ENCODE data around the gene CD109. TPM values are rescaled to one million over a fixed set of nuclear protein-coding genes. Genes with fewer than 3 reads are reported as not detected.
A peak's percentile ranks its signal among the peaks of the same experiment; 100 is the strongest.
"Not testable (repeated sequence)": the region's sequence is repeated elsewhere in the genome, so short reads cannot be mapped to it uniquely, and the experiment has no call there.

The CD109 gene
- total RNA-seq, 1 experiment from 2014 or later, result 19.1 TPM

- H3K4me3 ChIP-seq, result no peak overlapping the region
- no peaks in the 10 kb centered on the region; the same call in 1 of the 2 replicates for H3K9me3 ChIP-seq
- H3K36me3 ChIP-seq, result peaks cover 14% of the 10 kb centered on the region
- no peaks in the 10 kb centered on the region for H3K27me3 ChIP-seq
- DNase-seq, result no peak
These were observed 100.9 kb downstream of the CD109 start for GRCh38 chr6:73796881-73797280.

- peaks cover 14% of the 10 kb centered on the region for H3K36me3 ChIP-seq
- H3K9me3 ChIP-seq, result no peaks in the 10 kb centered on the region; the same call in 1 of the 2 replicates
- no peak overlapping the region for H3K4me3 ChIP-seq
- no peaks in the 10 kb centered on the region for H3K27me3 ChIP-seq
- DNase-seq, result no peak
These were observed 101.9 kb downstream of the CD109 start for GRCh38 chr6:73797861-73798260.

GRCh38 chr6:73798592-73798991 is 102.6 kb downstream of the CD109 start:
- H3K27me3 ChIP-seq, result no peaks in the 10 kb centered on the region

GRCh38 chr6:73800997-73801396 is 105.0 kb downstream of the CD109 start:
- Histone ChIP-seq H3K9me3 (no peaks in the 10 kb centered on the region; the same call in 1 of the 2 replicates), H3K4me3 (no peak overlapping the region), H3K36me3 (peaks cover 14% of the 10 kb centered on the region), H3K27me3 (no peaks in the 10 kb centered on the region)
- DNase-seq, result no peak

More at GRCh38 chr6:73798592-73798991, 102.6 kb downstream of the CD109 start:
- no peaks in the 10 kb centered on the region; the same call in 1 of the 2 replicates for H3K9me3 ChIP-seq
- peaks cover 10% of the 10 kb centered on the region for H3K36me3 ChIP-seq
- DNase-seq, result peak; percentile 80
- no peak overlapping the region for H3K4me3 ChIP-seq

- H3K9me3 ChIP-seq, result no peaks in the 10 kb centered on the region; the same call in 1 of the 2 replicates
- peaks cover 14% of the 10 kb centered on the region for H3K36me3 ChIP-seq
- no peak overlapping the region for H3K4me3 ChIP-seq
- no peaks in the 10 kb centered on the region for H3K27me3 ChIP-seq
- DNase-seq, result no peak
These were observed 105.8 kb downstream of the CD109 start for GRCh38 chr6:73801652-73802268.

GRCh38 chr6:73802366-73802765 is 106.4 kb downstream of the CD109 start:
- no peak for DNase-seq

GRCh38 chr6:73803562-73804241 is 107.7 kb downstream of the CD109 start:
- Histone ChIP-seq H3K36me3 (peaks cover 14% of the 10 kb centered on the region), H3K4me3 (no peak overlapping the region), H3K27me3 (no peaks in the 10 kb centered on the region), H3K9me3 (no peaks in the 10 kb centered on the region; the same call in 1 of the 2 replicates)
- peak; percentile 70 for DNase-seq

More at GRCh38 chr6:73802366-73802765, 106.4 kb downstream of the CD109 start:
- H3K27me3 ChIP-seq, result no peaks in the 10 kb centered on the region
- H3K9me3 ChIP-seq, result no peaks in the 10 kb centered on the region; the same call in 1 of the 2 replicates
- peaks cover 14% of the 10 kb centered on the region for H3K36me3 ChIP-seq
- H3K4me3 ChIP-seq, result no peak overlapping the region

- H3K9me3 ChIP-seq, H3K36me3 ChIP-seq, DNase-seq, H3K27me3 ChIP-seq, H3K4me3 ChIP-seq: not testable (repeated sequence)
These were observed 109.2 kb downstream of the CD109 start for GRCh38 chr6:73805221-73805620.

- not testable (repeated sequence) for H3K4me3 ChIP-seq, H3K27me3 ChIP-seq, DNase-seq, H3K36me3 ChIP-seq, H3K9me3 ChIP-seq
These were observed 110.0 kb downstream of the CD109 start for GRCh38 chr6:73805982-73806381.

GRCh38 chr6:73811706-73812105 is 115.7 kb downstream of the CD109 start:
- Histone ChIP-seq H3K36me3 (peaks cover 11% of the 10 kb centered on the region), H3K27me3 (no peaks in the 10 kb centered on the region), H3K9me3 (no peaks in the 10 kb centered on the region), H3K4me3 (no peak overlapping the region)
- DNase-seq, result no peak

- no peak for DNase-seq
- no peaks in the 10 kb centered on the region for H3K27me3 ChIP-seq
- H3K36me3 ChIP-seq, result peaks cover 35% of the 10 kb centered on the region
- no peaks in the 10 kb centered on the region for H3K9me3 ChIP-seq
- H3K4me3 ChIP-seq, result no peak overlapping the region
These were observed 121.2 kb downstream of the CD109 start for GRCh38 chr6:73817253-73817652.

GRCh38 chr6:73823046-73823735 is 127.2 kb downstream of the CD109 start:
- Histone ChIP-seq H3K27me3 (no peaks in the 10 kb centered on the region), H3K36me3 (peaks cover 23% of the 10 kb centered on the region), H3K4me3 (no peak overlapping the region), H3K9me3 (no peaks in the 10 kb centered on the region)
- DNase-seq, result no peak

- no peaks in the 10 kb centered on the region for H3K27me3 ChIP-seq
- H3K36me3 ChIP-seq, result peaks cover 19% of the 10 kb centered on the region
- no peaks in the 10 kb centered on the region for H3K9me3 ChIP-seq
- H3K4me3 ChIP-seq, result no peak overlapping the region
- no peak for DNase-seq
These were observed 127.8 kb downstream of the CD109 start for GRCh38 chr6:73823832-73824231.

- H3K4me3 ChIP-seq, result no peak overlapping the region
- no peaks in the 10 kb centered on the region for H3K27me3 ChIP-seq
These were observed 130.6 kb downstream of the CD109 start for GRCh38 chr6:73826571-73826970.

GRCh38 chr6:73830119-73830518 is 134.1 kb downstream of the CD109 start:
- Histone ChIP-seq H3K9me3 (no peaks in the 10 kb centered on the region), H3K36me3 (no peaks in the 10 kb centered on the region; the same call in 1 of the 2 replicates), H3K27me3 (no peaks in the 10 kb centered on the region), H3K4me3 (no peak overlapping the region)
- no peak for DNase-seq

More at GRCh38 chr6:73826571-73826970, 130.6 kb downstream of the CD109 start:
- H3K36me3 ChIP-seq, result peaks cover under 1% of the 10 kb centered on the region; the same call in 1 of the 2 replicates
- no peaks in the 10 kb centered on the region for H3K9me3 ChIP-seq
- DNase-seq, result no peak

GRCh38 chr6:73832313-73832712 is 136.3 kb downstream of the CD109 start:
- H3K36me3 ChIP-seq, result no peaks in the 10 kb centered on the region; the same call in 1 of the 2 replicates
- H3K4me3 ChIP-seq, result no peak overlapping the region
- no peaks in the 10 kb centered on the region for H3K9me3 ChIP-seq
- no peak for DNase-seq
- H3K27me3 ChIP-seq, result no peaks in the 10 kb centered on the region

GRCh38 chr6:73844696-73845095 is 148.7 kb downstream of the CD109 start:
- H3K4me3 ChIP-seq, H3K27me3 ChIP-seq, DNase-seq, H3K36me3 ChIP-seq: not testable (repeated sequence)
- peaks cover 14% of the 10 kb centered on the region for H3K9me3 ChIP-seq

Measured in MG63 (cell line).